Loucy (cell line): ENCODE results near the gene JPH4.

ENCODE experiments used
- H2AFZ ChIP-seq: fragments of 200-600 bp; sonication (generic); 2 replicates; pipeline ENCODE4 v1.6.0; 2016; ENCODE audit warnings: antibody characterized with exemption, mild to moderate bottlenecking, low read length, moderate library complexity
- H3F3A ChIP-seq: fragments of 200-600 bp; 2 replicates; pipeline ENCODE4 v1.6.0; 2016; ENCODE audit warnings: antibody characterized with exemption, low read depth, mild to moderate bottlenecking
- H3K27me3 ChIP-seq: fragments of 200-600 bp; sonication (generic); 2 replicates; pipeline ENCODE4 v1.6.1; 2014; ENCODE audit warnings: low read length, mild to moderate bottlenecking; ENCODE audit not compliant: insufficient read depth, poor library complexity, severe bottlenecking
- H3K36me3 ChIP-seq: fragments of 200-600 bp; sonication (generic); 2 replicates; pipeline ENCODE4 v1.6.1; 2016; ENCODE audit warnings: low read length; ENCODE audit not compliant: insufficient read depth
- H3K4me1 ChIP-seq: fragments of 200-600 bp; sonication (generic); 2 replicates; pipeline ENCODE4 v1.5.1; 2014; ENCODE audit warnings: low read length, mild to moderate bottlenecking; ENCODE audit not compliant: insufficient read depth, poor library complexity, severe bottlenecking
- H3K4me2 ChIP-seq: fragments of 200-600 bp; sonication (generic); 2 replicates; pipeline ENCODE4 v1.6.0; 2014; ENCODE audit warnings: antibody characterized with exemption, low read length, low read depth, mild to moderate bottlenecking; ENCODE audit not compliant: poor library complexity, severe bottlenecking
- H3K4me3 ChIP-seq: fragments of 200-600 bp; sonication (generic); 2 replicates; pipeline ENCODE4 v1.5.1; 2014; ENCODE audit warnings: low read length, mild to moderate bottlenecking, mixed read lengths; ENCODE audit not compliant: poor library complexity, severe bottlenecking
- H3K79me2 ChIP-seq: fragments of 200-600 bp; sonication (generic); 2 replicates; pipeline ENCODE4 v1.6.1; 2014; ENCODE audit warnings: low read length; ENCODE audit not compliant: insufficient read depth
- H3K9ac ChIP-seq: fragments of 200-600 bp; sonication (generic); 2 replicates; pipeline ENCODE4 v1.6.0; 2014; ENCODE audit warnings: mild to moderate bottlenecking, low read depth, low read length, moderate library complexity; ENCODE audit not compliant: poor library complexity, severe bottlenecking
- H3K9me2 ChIP-seq: fragments of 200-600 bp; sonication (generic); replicated peaks from 2 replicates; pipeline ENCODE4 v1.6.1; 2016; ENCODE audit warnings: low read depth, low read length, mixed read lengths
- H3K9me3 ChIP-seq: fragments of 200-600 bp; sonication (generic); 2 replicates; pipeline ENCODE4 v1.6.1; 2014; ENCODE audit warnings: mild to moderate bottlenecking, antibody characterized with exemption, low read length, low read depth; ENCODE audit not compliant: insufficient read depth
- H4K20me1 ChIP-seq: fragments of 200-600 bp; sonication (generic); 2 replicates; pipeline ENCODE4 v1.6.0; 2014; ENCODE audit warnings: antibody characterized with exemption, low read length, mild to moderate bottlenecking; ENCODE audit not compliant: insufficient read depth, poor library complexity, severe bottlenecking
- CTCF ChIP-seq: fragments of 200-600 bp; sonication (generic); conservative IDR thresholded peaks from 2 replicates; pipeline ENCODE4 v1.5.1; 2014; ENCODE audit warnings: mild to moderate bottlenecking, antibody characterized with exemption, low read length
- EZH2phosphoT487 ChIP-seq: fragments of 200-600 bp; IDR thresholded peaks from 2 replicates; pipeline ENCODE4 v1.6.1; 2018; ENCODE audit warnings: antibody characterized with exemption, mild to moderate bottlenecking, moderate library complexity, borderline replicate concordance

Gene JPH4

GRCh38 chr14:23578560-23579310 is at the start of gene JPH4:
Gene JPH4, minus strand, starts transcription at chr14:23578790. Its CDS starts 1,337 bp downstream, at chr14:23577453.
- H4K20me1 ChIP-seq: no peaks in the 10 kb centered on the region
- no peak within 1 kb of the TSS for H2AFZ ChIP-seq
- TF ChIP-seq EZH2phosphoT487 (no peak), CTCF (no peak)
- no peak within 1 kb of the TSS for H3K4me2 ChIP-seq
- H3K4me3 ChIP-seq: no peak within 1 kb of the TSS
- no peaks in the 10 kb centered on the region for H3K79me2 ChIP-seq
- no peaks in the 10 kb centered on the region for H3K9me3 ChIP-seq
- H3K9ac ChIP-seq: no peak within 1 kb of the TSS
- no peaks in the 10 kb centered on the region for H3K36me3 ChIP-seq
- H3K27me3 ChIP-seq: no peaks in the 10 kb centered on the region
- no peaks in the 10 kb centered on the region for H3K4me1 ChIP-seq
- no peaks in the 10 kb centered on the region for H3K9me2 ChIP-seq
- H3F3A ChIP-seq: no peaks in the 10 kb centered on the region

- Histone ChIP-seq H3F3A (no peaks in the 10 kb centered on the region), H3K9me2 (no peaks in the 10 kb centered on the region), H3K79me2 (no peaks in the 10 kb centered on the region), H3K9ac (no peak overlapping the region), H2AFZ (no peak overlapping the region), H3K9me3 (peaks cover 21% of the 10 kb centered on the region), H3K4me2 (no peak overlapping the region), H3K36me3 (no peaks in the 10 kb centered on the region), H3K4me1 (peaks cover 13% of the 10 kb centered on the region), H4K20me1 (no peaks in the 10 kb centered on the region), H3K27me3 (peaks cover 7% of the 10 kb centered on the region), H3K4me3 (no peak overlapping the region)
- no peak for TF ChIP-seq EZH2phosphoT487
- no peak for TF ChIP-seq CTCF
Observed at GRCh38 chr14:23627961-23628360, 49.4 kb upstream of the JPH4 start.

- H2AFZ ChIP-seq: no peak overlapping the region
- no peaks in the 10 kb centered on the region for H3K79me2 ChIP-seq
- H3K4me1 ChIP-seq: peaks cover 7% of the 10 kb centered on the region
- H4K20me1 ChIP-seq: no peaks in the 10 kb centered on the region
- H3K9me3 ChIP-seq: peaks cover 21% of the 10 kb centered on the region
- peaks cover 7% of the 10 kb centered on the region for H3K27me3 ChIP-seq
- H3K9me2 ChIP-seq: no peaks in the 10 kb centered on the region
- no peak overlapping the region for H3K9ac ChIP-seq
- H3F3A ChIP-seq: no peaks in the 10 kb centered on the region
- no peak overlapping the region for H3K4me2 ChIP-seq
- no peak overlapping the region for H3K4me3 ChIP-seq
- no peak for TF ChIP-seq EZH2phosphoT487
- H3K36me3 ChIP-seq: no peaks in the 10 kb centered on the region
Observed at GRCh38 chr14:23626946-23627345, 48.4 kb upstream of the JPH4 start.
